Peyer's patch (tissue), 4 donors: ENCODE data around the gene GTF2F2.

Experiments used
- POLR2A ChIP-seq, 2 donors: fragments of 450-650 bp; IDR thresholded peaks; one replicate each; pipeline ENCODE4 v1.5.1; 2017; ENCODE audit warnings: antibody characterized with exemption in 2 of 2, mild to moderate bottlenecking in 2 of 2, moderate library complexity in 2 of 2
- TF ChIP-seq, protein P1 (sequence below), 6 experiments: fragments of 450-650 bp in 4 of 6; fragments of 200-600 bp in 2 of 6; sonication (generic) in 1 of 6; IDR thresholded peaks; one replicate each; pipeline ENCODE4 v1.5.1; 2017 to 2019; ENCODE audit warnings: antibody characterized with exemption in 6 of 6, mild to moderate bottlenecking in 3 of 6, moderate library complexity in 1 of 6

DNA sequence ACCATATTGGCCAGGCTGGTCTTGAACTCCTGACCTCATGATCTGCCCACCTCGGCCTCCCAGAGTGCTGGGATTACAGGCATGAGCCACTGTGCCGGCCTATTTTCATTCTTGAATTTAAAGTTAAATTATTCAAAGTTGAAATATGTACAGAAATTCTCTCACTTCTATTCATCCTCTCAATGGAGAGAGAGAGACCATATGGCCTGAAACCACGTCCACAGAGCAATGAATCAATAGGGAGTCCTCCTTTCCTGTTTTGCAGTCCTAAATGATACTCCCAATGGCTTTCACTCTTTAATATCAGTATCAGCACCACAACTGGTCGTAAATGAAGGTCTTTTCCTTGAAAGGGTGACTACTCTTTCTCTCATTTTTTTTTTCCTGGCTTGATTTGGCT lies 111.0 kb downstream of the GTF2F2 start:
- no peak for TF ChIP-seq POLR2A (IDR thresholded peaks at IDR 0.05)
- TF ChIP-seq, protein P1, sequence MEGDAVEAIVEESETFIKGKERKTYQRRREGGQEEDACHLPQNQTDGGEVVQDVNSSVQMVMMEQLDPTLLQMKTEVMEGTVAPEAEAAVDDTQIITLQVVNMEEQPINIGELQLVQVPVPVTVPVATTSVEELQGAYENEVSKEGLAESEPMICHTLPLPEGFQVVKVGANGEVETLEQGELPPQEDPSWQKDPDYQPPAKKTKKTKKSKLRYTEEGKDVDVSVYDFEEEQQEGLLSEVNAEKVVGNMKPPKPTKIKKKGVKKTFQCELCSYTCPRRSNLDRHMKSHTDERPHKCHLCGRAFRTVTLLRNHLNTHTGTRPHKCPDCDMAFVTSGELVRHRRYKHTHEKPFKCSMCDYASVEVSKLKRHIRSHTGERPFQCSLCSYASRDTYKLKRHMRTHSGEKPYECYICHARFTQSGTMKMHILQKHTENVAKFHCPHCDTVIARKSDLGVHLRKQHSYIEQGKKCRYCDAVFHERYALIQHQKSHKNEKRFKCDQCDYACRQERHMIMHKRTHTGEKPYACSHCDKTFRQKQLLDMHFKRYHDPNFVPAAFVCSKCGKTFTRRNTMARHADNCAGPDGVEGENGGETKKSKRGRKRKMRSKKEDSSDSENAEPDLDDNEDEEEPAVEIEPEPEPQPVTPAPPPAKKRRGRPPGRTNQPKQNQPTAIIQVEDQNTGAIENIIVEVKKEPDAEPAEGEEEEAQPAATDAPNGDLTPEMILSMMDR (IDR thresholded peaks at IDR 0.05), result no peak
